Measurements from ENCODE around the gene PNPLA1.

DNA sequence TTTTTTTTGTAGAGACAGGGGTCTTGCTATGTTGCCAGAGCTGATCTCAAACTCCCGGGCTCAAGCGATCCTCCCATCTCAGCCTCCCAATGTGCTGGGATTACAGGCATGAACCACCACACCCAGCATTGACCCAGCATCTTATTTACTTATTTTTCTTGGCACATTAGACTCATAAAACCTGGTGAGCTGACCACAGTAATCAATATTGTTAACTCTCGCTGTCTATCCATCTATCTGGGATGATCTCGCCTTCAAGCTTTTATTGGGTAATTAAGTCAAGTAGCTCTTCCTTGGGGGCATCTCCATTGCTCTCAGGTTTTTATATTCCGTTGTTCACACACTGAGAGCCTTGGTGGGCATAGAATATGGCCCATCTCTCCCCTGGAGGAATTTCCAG is 17.0 kb downstream of the PNPLA1 start:
- TF ChIP-seq ZNF350 (tag by site-specific recombination; IDR thresholded peaks at IDR 0.05): no peak
- no peak; the same call in 1 of the 2 replicates for TF ChIP-seq ZFP3 (tag by site-specific recombination; IDR thresholded peaks at IDR 0.05; ENCODE audit: low read depth)

All from HEK293 (cell line).